Glomerular visceral epithelial cell (primary cell): ENCODE data around the gene RBMS3.
"Not testable (repeated sequence)": the region's sequence is repeated elsewhere in the genome, so short reads cannot be mapped to it uniquely, and the experiment has no call there.

Experiments used
- DNase-seq: peaks from one replicate; pipeline ENCODE4 v3.0.0-alpha.2; 2016; ENCODE audit errors: extremely low spot score

RBMS3 gene

DNA sequence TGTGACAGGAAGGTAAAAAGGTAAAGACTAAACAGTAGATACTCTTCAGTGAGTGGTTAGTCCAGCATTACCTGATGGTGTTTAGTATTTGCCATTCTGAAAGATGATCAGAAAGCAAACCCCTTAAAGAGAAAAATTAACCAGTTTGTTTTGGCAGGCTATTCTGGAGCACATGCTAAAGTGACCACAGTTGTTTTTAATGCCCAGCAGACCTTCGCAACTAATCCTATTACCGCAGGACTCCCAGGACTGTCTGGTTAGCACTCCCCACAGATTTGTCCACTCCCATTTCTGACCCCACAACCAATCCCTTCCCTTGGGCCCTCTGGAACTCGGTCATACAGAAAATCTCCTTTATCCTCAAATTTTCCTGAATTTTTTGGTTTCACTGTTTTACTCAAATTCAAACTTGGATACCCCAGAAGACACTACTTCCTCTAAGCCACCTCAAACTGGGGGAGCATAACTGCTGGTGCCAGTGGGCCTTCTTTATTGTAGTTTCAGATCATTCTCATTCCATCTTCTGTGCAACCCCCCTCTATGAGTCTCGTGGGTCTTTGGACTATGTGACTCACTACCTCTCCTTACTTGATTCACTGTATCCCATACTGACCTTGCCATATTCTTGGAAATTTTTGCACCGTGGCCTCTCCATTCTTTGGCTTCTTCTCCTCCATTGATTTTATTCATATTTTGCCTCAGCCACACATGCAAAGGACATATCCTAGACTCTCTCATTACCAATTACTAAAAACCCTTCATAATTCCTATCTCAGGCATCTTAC, 104.4 kb downstream of the RBMS3 start:
- peak; percentile 87 for DNase-seq

DNA sequence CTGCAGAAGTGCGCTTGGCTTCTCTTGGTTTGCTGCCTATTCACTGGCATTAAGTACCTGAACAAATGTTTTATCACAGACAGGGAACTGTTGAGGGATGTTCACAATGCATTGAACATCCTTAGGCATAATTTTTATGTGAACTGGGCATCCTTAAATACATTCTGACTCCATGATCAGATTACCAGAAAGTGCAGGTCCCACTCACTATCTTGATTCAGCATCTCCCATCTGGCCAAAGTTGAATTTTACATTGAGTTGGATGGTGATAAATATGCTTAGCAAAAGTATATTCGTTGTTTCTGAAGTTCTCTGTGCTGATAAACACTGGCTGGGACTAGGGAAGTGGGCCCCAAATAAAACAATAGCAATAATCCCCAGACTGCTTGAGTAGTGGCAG, 108.5 kb downstream of the RBMS3 start:
- no peak for DNase-seq

DNA sequence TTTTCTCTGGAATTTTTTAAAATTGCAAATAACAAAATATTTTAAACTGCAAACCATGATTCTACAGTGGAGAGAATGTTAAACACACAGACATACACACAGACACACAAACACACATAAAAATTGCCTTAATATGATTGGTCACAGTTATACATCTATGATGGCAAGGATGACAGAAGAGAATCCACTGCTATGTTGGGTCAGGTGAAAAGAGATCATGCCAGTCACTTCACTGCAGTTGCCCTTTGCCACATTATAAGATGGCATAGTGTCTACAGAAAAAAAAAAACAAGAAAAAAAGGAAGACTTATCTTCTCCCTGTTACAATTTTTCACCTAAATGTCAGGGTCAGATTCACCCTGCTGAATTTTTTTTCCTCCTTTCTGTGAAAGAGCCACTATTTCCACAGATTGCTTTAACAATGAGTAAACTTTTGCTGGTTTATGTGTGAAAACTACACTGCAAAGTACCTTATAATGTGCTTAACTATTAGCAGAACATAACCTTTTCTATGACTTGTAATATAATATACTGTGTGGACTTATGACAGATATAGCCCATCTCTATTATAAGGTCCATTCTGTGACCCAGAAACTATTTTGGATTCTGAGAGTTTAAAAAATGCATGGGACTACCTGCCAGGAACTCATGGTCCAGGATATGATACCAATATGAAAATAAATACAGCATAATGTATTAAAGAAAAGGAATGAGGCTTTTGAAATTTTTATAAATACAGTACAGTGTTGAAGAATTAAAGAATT, 111.9 kb downstream of the RBMS3 start:
- no peak for DNase-seq

DNA sequence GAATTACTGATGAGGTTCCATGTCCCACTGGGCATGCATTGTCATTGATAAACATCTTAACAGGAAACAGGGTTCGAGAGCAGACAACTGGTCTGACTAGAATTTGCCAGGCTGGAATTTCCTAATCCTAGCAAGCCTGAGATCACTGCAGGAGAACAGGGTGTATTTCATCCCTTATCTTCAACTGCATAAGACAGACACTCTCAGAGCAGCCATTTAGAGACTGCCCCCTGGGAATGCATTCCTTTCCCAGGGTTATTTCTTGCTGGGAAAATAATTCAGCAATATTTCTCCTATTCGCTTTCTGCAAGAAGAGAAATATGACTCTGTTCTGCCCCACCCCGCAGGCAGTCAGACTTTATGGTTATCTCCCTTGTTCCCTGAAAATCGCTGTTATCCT, 113.1 kb downstream of the RBMS3 start:
- DNase-seq, result not testable (repeated sequence)

DNA sequence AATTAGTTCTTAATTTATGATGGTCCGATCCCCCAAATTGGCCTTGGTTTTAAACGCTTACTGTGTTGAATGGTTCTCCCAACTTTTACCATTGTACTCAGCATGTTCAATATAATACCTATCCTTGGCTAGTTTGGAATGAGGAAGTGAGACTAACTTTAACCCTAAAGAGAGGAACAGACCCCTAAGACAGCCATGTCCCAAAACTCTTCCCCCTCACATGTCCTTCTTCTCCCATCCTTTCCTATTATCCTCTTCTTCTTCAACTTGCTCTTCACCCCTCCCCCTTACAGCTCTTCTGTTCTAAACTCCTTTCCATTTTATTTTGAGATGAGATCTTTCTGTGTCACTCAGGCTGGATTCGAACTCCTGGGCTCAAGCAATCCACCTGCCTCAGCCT, 116.5 kb downstream of the RBMS3 start:
- DNase-seq, result no peak

DNA sequence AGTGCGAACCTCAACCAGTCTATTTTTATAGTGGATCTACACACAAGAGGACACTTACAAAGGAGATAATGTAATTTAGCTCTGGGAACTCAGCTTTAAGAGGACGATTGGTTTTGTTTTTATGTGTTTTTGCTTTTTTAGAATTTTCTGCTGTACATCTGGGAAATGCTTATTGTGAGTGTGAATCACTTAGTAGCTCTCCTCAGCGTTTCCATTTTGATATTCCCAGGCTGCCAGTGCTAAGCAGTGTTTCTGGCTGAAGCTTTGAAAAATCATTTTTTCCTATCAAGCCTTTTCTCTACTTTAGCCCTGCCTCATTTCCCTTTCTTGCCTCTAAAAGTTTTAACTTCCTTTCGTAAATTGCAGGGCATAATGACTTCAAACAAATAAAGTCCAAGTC, 117.9 kb downstream of the RBMS3 start:
- DNase-seq, result no peak

DNA sequence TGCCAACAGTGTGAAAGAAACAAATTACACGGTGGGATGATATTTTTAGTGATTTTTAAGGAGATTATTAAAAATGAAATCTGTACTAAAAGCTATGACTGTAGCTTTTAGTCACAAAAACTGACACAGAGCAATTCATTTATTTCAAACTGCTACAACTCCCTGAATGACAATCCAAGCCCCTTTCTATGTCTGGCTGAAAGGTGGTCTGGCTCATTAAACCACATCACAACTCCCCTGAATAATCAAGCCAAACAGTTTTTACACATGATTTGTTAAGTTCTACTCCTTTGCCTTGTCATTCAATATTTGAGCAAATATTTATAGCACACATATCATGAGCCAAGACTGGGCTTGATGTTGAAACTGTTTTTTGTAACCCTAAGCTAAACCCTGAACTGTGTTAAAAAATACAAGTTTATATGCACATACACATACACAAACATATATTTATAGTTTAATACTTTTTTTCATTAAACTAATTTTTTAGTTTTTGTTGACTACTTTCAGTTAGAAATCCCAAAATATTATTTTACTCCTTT, 125.5 kb downstream of the RBMS3 start:
- no peak for DNase-seq

DNA sequence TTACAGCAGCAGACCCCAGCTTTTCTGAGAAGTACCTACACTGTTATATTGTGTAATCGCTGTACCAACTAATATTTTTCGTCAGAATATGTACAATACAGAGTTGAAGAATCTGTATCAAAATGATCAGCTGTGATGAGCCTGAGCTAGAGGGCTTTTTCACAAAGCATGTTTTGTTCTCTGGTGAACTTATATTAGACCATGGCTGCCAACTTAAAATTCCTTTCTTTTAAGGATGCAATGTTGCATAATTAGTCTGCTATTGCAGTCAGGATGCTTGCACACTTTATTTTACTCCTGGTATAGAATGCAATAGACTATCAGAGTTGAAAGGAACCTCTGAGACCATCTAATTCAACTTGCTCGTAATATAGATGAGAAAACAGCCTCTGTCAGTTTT, 127.8 kb downstream of the RBMS3 start:
- DNase-seq, result no peak

DNA sequence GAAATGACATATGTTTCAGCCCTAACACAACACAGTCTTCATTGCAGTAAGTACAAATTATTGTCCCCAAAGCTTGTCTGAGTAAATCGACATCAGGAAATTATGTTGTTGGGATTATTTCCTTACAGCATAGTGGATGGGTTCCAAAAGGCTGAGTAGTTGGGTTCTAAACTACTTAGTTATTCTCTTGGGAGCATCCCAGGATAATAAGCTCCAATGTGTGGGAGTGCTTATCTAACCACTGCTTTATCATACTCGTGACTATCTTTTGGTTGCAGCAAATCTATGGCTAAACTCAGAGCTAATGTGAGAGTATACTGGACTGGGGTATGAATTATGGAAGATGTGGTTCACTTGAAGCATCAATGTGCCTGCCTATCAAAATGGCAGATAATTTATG, 128.5 kb downstream of the RBMS3 start:
- no peak for DNase-seq

DNA sequence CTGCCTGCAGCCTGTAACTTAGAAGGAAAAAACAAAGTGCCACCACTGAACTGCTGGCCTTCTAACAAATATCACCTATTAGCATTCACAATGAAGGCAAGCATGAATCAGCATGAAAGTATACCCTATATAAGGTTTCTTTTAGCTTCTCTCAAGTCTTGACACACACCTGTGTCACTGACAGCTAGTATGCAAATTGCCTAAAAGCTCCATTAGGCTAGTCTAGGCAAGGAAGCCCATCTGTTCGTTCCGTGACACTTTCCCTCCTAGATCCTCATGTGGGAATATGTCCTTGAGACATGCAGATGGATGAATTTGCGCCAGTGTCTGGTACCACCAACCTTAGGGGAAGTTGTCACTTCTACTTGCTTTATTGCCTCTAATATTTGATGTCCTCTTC, 129.3 kb downstream of the RBMS3 start:
- DNase-seq, result no peak

DNA sequence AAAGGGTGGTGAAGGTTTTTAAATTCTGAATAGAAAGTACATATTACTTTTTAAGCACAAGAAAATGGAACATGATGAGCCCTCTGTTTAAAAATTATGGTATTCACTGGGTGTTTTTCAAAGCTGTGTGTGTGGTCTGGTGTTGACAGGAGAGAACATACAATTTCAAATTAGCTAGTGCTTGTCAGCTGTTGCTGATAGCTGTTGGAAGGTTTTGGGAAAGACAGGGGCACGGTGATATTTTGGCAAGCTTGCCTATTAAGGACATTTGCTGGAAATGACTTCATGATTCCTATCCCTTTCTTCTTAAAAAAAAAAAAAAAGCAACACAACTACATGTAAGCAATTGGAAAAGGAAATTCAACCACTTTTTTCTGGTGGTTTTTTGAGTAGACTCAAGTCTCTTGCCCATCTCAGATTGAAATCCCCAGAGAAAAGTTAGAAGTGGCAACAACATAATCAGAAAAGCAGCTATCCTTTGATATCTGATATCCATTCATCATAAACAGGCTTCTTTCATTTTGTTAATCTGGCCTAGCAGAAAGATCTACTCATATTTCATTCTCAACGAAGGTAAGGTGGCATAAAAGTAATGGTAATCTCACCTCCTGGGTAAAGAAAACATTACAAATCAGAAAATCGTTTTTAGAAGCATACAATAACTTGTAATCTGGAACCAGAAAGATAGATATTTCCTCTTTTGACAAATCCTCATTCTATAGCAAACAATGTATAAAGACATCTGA, 130.0 kb downstream of the RBMS3 start:
- no peak for DNase-seq

DNA sequence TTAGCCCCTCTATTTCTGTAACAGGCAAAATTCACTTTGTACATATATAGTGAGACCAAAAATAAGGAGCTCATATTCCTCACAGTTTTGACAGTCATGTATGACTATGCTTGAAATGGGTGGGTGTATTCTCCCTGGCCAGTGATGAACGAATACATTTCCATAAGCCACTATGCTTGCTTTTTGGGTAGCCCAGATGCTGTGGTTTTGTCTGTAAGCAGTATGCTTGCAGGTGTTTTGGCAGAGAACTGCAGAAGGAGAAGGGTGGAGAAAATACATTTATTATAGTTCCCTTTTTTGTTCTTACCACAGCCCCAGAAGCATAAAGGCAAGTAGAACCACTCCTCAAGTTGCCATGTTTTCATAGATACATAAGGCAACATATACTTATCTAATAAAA, 131.2 kb downstream of the RBMS3 start:
- DNase-seq, result no peak

DNA sequence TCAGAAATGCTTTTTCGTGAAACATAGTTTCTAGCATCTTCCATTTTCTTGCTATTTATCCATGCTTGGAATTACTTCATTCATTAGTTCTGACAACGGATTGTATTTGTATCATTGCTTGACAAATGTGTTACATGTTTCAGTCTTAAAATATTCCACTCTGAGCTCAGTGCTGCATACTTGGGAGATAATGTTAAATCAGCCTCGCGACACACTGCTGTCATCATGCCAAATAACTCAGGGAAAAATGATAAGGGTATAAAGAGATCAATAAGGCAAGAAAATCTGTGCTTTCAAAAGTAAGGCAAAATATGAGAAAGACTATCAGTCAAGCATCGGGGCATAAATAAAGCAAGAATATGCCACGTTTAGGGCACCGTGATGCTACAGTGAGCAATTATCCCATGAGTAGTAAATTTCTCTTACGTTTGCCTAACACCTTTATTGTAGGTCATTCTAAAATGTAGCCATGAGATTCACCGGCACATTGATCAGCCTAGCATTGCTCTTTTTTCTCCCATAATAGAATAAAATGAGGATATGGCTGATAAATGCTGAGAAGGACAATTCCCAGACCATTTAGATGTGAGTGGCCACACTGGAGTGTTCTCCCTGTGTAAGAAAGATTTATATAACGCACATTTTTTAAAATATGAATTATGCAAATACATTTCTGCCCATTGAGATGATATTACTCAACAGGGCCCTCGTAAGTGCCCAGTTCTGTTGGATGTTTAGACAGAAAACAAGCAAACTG, 133.8 kb downstream of the RBMS3 start:
- DNase-seq, result no peak

DNA sequence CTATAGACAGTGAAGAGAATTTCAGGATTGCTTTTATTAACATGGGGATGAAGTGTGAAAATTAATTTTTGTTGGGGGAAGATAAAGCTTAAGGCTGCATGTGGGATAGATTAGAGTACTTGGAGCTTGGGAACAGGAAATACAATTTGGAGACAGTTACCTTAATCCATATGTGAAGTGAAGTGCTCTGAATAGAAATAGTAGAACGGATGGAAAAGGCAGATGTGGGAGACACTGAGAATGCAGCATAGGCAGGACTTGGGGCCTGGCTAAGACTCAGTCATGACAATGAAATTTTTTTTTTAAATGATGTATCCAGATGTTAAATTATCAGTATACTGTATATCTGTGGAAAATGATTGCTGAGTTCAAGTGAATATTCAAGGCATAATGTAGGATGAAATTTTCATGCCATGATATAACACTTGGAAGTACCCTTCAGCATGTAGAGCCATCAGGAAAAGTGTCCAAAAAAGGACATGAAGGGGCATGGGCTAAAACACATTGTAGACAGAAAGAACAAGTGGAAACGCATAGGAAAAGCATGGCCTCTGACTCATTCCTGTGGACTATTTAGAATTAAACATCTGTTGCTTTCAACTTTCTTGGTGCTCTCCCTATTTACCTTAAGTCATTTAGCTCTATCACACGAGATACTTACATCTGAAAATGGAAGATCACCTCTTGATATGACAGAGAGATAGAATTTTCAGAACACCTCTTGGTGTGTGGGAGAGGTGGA, 134.8 kb downstream of the RBMS3 start:
- no peak for DNase-seq

DNA sequence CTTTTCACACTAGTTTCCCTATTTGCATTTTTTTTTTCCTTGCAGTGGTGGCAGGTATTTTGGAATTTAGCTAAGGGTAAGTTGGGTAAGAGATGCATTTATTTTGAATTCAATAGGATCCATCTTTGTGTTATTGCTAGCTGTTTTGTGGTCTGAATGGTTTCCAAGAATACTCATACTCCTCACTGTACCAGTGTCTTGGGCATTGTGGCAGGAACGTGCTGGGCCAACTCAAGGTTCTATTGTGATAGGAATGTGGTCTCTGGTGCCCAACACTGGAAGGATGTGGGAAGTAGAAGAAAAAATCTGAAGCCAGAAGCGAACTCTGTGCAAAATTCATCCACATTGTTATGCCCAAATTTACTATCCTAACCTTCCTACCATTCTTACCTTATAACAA, 135.6 kb downstream of the RBMS3 start:
- peak; percentile 60 for DNase-seq

DNA sequence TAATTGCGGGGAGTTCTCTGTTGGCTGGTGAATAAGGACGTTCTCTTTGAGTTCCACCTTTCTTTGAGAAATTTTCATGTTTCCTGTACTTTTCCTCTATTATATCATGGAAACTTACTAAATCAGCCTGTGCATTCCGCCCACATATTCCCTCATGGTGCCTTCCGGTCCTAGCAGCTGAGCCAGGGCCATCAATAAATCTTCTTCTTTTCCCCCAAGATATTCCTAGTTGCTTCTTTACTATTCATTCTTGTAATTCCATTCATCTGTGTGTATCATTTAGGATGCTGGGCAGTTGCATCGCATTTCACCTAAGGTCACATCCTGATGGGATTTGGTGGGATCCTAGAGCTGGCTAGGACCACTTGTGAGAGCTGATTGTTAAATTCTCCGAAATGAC, 139.2 kb downstream of the RBMS3 start:
- no peak for DNase-seq

DNA sequence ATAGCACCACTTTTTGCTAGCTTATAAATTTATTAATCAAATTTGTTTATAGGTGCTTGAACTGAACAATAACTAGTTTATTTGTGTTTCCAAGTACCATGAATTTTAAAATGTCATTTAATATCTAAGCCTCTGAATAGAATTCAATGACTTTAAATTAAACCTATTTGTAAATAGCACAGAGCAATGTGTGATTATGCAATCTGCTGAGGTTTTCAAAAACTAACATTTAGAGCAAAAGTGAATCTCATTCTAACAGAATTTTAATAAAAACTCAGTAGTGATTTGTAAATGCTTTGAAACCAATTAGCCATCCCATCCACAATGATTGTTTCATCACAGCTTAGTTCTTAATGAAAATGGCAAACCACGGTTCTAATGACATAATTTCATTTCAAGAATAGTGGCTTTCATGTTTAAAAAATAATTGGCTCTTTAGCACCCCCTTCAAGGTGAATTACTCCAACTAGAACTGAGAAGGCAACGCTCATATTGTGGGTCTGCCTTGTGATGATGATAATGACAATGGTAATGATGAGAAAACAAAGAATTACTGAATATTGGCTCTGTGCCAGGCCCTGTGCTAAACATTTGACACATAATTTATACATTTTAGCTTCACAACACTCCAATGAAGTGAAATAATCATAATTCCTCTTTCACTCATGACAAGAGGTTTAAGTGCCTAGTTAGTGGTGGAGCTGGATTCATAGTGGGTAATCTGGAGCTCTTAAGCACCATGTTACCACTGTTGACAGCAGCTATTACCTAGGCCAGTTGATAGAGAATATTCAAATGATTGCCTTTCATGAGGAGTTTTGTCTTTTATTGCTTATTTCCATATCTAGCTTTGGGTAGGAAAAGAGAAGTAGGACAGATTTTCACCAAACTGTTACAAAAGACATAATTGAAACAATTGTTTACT, 145.7 kb downstream of the RBMS3 start:
- DNase-seq, result no peak

DNA sequence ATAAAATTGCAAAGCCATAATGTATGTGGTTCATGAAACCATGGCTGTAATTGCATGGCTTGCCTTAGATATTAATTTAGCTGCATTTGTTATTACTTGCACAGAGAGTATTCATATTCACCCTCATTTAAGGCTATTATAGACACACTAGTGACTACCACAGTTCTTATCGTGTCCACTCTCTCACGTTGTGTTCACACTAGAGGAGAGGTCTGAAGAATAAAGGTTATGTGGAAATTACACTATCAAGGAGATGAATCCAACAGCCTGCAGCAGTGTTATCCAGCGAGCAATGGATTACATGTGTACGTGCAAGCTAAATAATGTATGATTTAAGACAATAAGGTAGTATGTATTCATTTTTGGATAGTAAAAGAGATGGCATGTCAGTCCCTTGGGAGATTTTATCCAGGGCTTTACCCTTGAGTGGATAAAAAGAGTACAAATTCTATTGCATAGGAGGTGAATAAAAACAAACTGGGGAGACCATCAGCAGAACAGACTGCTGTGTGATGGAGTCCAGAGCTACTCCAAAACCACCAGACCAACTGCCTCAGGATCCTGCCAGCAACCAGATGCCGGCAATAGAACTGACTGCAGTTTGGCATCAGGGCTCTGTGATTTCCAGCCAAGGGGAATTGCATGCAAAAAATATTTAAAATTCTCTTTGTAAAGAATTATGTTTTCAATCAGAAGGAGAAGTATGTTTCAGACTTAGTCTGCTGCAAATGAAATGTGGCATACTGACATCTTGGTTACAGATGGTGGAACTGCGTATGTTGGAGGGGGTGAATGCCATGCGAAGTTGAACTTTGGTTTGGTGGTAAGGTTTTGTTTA, 146.6 kb downstream of the RBMS3 start:
- no peak for DNase-seq
